Esophagus squamous epithelium (tissue), 4 donors: ENCODE data around the gene DYRK1A.

Experiments used
- CTCF ChIP-seq, 6 experiments: fragments of 450-650 bp in 4 of 6; fragments of 200-600 bp in 2 of 6; sonication (generic) in 2 of 6; IDR thresholded peaks; one replicate each; pipeline ENCODE4 v1.5.1; 2016 to 2019; ENCODE audit warnings: antibody characterized with exemption in 6 of 6, mild to moderate bottlenecking in 4 of 6, moderate library complexity in 4 of 6
- POLR2A ChIP-seq, 4 donors: fragments of 450-650 bp; IDR thresholded peaks; one replicate each; pipeline ENCODE4 v1.6.1; 2017; ENCODE audit warnings: antibody characterized with exemption in 4 of 4, mild to moderate bottlenecking in 4 of 4, moderate library complexity in 3 of 4

- TF ChIP-seq CTCF (IDR thresholded peaks at IDR 0.05) (no peak), POLR2A (IDR thresholded peaks at IDR 0.05) (no peak)
Measured at GRCh38 chr21:37562920-37563640, 196.5 kb downstream of the DYRK1A start.
